CD4-positive, alpha-beta T cell treated with Interleukin-12 subunit alpha and Interleukin-12 subunit beta, for 1 hour (primary cell): ENCODE data around the gene TMEM168.
"Not testable (repeated sequence)": the region's sequence is repeated elsewhere in the genome, so short reads cannot be mapped to it uniquely, and the experiment has no call there.

Source experiments
- DNase-seq: peaks from one replicate; pipeline ENCODE4 v3.0.0-alpha.2; 2020

Gene TMEM168

DNA sequence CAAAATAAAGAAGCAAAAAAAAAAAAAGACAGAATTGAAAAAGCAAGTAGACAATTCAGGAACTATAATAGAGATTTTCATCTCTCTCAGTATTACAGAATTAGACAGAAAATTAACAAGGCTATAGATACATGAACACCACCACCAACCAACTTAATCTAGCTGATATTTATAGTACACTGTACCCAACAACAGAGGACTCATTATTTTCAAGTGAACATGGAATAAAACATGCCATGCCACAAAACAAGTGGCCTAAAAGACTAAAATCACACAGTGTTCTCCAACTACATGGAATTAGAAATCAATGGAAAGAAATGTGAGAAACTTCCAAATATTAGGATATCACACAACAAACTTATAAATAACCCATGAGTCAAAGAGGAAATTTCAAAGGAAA is 9.1 kb downstream of the TMEM168 start:
- DNase-seq = no peak

DNA sequence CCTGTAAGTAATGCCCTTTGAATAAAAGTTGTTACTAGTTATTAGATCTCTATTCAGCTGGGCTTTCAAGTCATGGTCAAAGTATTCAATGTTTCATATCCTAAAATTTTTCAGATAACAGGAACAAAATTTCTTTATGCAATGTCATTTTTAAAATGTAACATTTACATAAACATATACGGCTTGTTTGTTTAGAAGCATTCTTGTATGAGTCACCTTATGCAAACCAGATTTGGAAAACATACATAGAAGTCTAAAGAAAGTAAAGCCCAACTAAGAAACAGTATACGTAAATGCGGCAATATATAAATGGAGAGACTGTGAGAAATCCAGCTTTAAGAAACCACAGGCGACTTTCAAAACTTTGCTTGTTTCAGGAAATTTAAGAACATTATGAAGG is 10.5 kb downstream of the TMEM168 start:
- DNase-seq = no peak

DNA sequence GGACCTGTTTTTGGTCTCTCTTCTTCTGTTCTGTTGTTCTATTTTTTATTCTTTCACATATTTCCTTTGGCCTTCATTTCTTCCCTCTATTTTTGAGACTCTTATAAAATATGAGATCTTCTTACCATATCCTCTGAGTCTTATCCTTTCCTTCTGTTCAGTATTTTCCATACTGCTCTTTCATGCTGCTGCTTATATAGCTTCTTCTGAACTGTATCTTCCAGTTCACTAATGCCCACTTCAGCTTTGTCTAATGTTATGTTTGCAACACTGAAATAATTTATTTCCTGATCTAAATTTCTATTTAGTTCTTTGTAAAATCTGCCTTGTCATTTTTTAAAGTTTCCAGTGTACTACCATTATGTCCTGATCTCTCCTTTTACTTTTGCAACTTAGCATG is 12.8 kb downstream of the TMEM168 start:
- no peak for DNase-seq

GRCh38 chr7:112771166-112771565 is 19.0 kb downstream of the TMEM168 start:
- DNase-seq = no peak

- DNase-seq = no peak
Measured at GRCh38 chr7:112770051-112770450, 20.1 kb downstream of the TMEM168 start.

- DNase-seq = no peak
Measured at GRCh38 chr7:112765105-112765504, 25.1 kb downstream of the TMEM168 start.

DNA sequence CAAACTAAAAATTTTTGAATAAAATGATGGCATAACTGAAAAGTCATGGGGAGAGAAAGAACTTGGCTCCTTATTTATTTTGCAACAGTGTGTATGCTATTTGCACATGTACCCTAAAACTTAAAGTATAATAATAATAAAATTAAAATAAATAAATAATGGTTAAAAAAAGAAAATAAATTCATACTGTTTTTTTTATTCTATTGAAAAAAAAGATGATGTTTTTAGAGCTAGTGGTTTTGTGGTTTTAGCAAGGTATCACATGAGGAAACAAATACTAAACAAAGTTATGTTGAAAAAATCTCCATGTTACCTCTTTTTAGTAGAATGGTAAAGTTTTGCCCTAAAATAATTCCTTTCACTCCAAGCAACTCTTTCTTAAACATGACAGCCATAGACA is 26.2 kb downstream of the TMEM168 start:
- no peak for DNase-seq

- DNase-seq = no peak
Measured at GRCh38 chr7:112763298-112763697, 26.9 kb downstream of the TMEM168 start.

- DNase-seq = no peak
Measured at GRCh38 chr7:112759905-112760304, 30.3 kb downstream of the TMEM168 start.

DNA sequence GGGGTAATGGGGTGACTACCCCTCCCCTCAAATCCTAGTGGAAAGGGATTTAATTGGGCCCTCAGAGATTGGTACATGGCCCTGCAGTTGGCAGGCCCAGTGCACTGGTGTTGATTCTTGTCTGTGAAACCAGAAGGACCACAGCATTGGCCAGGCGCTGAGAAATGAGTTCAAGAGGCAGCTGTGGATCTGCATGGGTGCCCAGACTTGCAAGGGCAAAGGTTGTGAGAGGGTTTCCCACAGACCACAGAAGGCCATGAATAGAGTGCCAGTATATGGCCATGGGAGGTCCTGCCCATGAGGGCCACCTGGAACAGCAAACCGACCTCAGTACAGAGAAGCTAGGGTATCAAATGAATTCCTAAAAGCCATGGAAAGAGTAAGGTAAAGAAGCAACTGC is 32.9 kb downstream of the TMEM168 start:
- no peak for DNase-seq

GRCh38 chr7:112753298-112753697 is 36.9 kb downstream of the TMEM168 start:
- DNase-seq = no peak

GRCh38 chr7:112752576-112752975 is 37.6 kb downstream of the TMEM168 start:
- DNase-seq = no peak

DNA sequence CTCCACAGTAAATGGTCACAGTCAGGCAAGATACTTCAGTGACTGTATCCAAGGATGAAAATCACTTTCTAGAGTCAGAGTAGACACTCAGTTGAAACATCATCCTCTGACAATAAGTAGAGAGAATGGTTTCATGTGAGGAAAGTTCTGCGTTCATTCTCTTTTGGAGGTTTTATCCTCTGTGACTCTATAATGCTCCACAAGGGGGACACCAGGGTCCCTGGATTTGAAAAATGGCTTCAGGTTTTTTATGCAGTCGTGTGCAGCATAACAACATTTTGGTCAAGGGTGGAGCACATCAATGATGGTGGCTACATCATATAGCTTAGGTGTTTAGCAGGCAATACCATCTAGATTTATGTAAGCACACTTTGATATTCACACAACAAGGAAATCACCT is 40.4 kb downstream of the TMEM168 start:
- DNase-seq = no peak

- DNase-seq = no peak
Measured at GRCh38 chr7:112748381-112748780, 41.8 kb downstream of the TMEM168 start.

- no peak for DNase-seq
Measured at GRCh38 chr7:112745635-112746034, 44.6 kb downstream of the TMEM168 start.

GRCh38 chr7:112744818-112745217 is 45.4 kb downstream of the TMEM168 start:
- no peak for DNase-seq

- DNase-seq = no peak
Measured at GRCh38 chr7:112743811-112744210, 46.4 kb downstream of the TMEM168 start.

- DNase-seq = no peak
Measured at GRCh38 chr7:112740667-112741066, 49.5 kb downstream of the TMEM168 start.

- DNase-seq = no peak
Measured at GRCh38 chr7:112739436-112740180, 50.6 kb downstream of the TMEM168 start.

DNA sequence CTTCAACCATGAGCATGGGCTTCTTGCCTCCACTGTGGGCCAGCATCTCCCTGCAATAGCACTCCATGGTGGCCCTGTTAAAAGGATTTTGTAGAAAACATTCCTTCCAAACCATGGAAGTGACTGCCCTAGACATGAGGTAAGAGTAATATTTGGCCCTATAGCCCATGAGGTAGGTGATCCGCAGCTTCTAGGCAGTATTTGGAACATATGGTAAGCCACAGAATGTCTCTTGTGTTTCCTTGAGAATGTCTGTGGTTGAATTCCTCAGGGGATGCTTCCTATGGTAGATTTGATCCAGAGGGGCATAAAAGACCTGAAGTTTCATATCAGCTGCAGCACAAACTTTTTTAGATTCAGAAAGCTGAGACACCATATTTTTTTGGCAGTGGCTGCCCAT is 54.9 kb downstream of the TMEM168 start:
- DNase-seq = no peak

DNA sequence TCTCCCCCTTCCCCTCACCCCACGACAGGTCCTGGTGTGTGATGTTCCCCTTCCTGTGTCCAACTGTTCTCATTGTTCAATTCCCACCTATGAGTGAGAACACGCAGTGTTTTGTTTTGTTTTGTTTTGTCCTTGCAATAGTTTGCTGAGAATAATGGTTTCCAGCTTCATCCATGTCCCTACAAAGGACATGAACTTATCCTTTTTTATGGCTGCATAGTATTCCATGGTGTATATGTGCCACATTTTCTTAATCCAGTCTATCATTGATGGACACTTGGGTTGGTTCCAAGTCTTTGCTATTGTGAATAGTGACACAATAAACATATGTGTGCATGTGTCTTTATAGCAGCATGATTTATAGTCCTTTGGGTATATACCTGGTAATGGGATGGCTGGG is 58.9 kb downstream of the TMEM168 start:
- DNase-seq = not testable (repeated sequence)

- DNase-seq = no peak
Measured at GRCh38 chr7:112726076-112726475, 64.1 kb downstream of the TMEM168 start.

- no peak for DNase-seq
Measured at GRCh38 chr7:112723416-112723815, 66.8 kb downstream of the TMEM168 start.

- no peak for DNase-seq
Measured at GRCh38 chr7:112721366-112721765, 68.8 kb downstream of the TMEM168 start.

- DNase-seq = no peak
Measured at GRCh38 chr7:112715525-112715924, 74.7 kb downstream of the TMEM168 start.
